NCI-H146 (cell line): ENCODE results near the gene CDC45.
A peak's percentile ranks its signal among the peaks of the same experiment; 100 is the strongest.

ENCODE experiments used
- DNase-seq: peaks from one replicate; lab custom pipeline; 2025; lab: John Stamatoyannopoulos, UW

Gene CDC45

GRCh38 chr22:19469421-19469820 lies 10.3 kb upstream of the CDC45 start:
- DNase-seq: no peak

- DNase-seq: no peak
Measured at GRCh38 chr22:19470010-19470409, 9.7 kb upstream of the CDC45 start.

GRCh38 chr22:19471572-19471971 lies 8.1 kb upstream of the CDC45 start:
- no peak for DNase-seq

GRCh38 chr22:19472233-19472632 lies 7.5 kb upstream of the CDC45 start:
- DNase-seq: no peak

- no peak for DNase-seq
Measured at GRCh38 chr22:19473578-19473977, 6.1 kb upstream of the CDC45 start.

GRCh38 chr22:19476023-19476422 lies 3.7 kb upstream of the CDC45 start:
- DNase-seq: no peak

- no peak for DNase-seq
Measured at GRCh38 chr22:19477321-19478044, 2.2 kb upstream of the CDC45 start.

- DNase-seq: no peak
Measured at GRCh38 chr22:19478045-19478900, 1.4 kb upstream of the CDC45 start.

- DNase-seq: peak; percentile 71
Measured at GRCh38 chr22:19478901-19479354, 792 bp upstream of the CDC45 start, which contains the start of gene UFD1. Gene UFD1, minus strand, starts transcription at chr22:19479193. Its CDS starts 108 bp downstream, at chr22:19479085.

GRCh38 chr22:19480173-19480568 lies 451 bp downstream of the CDC45 start:
- no peak for DNase-seq

- no peak for DNase-seq
Measured at GRCh38 chr22:19480789-19481188, 1.1 kb downstream of the CDC45 start.

GRCh38 chr22:19482297-19482696 lies 2.6 kb downstream of the CDC45 start:
- no peak for DNase-seq

GRCh38 chr22:19483481-19484244 lies 3.9 kb downstream of the CDC45 start:
- no peak for DNase-seq

GRCh38 chr22:19488285-19488684 lies 8.6 kb downstream of the CDC45 start:
- no peak for DNase-seq

GRCh38 chr22:19488884-19489843 lies 9.4 kb downstream of the CDC45 start:
- DNase-seq: no peak

GRCh38 chr22:19490628-19491230 lies 11.0 kb downstream of the CDC45 start:
- DNase-seq: no peak

- DNase-seq: no peak
Measured at GRCh38 chr22:19492504-19493174, 12.9 kb downstream of the CDC45 start.

- no peak for DNase-seq
Measured at GRCh38 chr22:19494001-19494560, 14.4 kb downstream of the CDC45 start.

GRCh38 chr22:19494676-19495173 lies 15.0 kb downstream of the CDC45 start:
- DNase-seq: no peak
